Measurements from ENCODE around the gene NDRG2. TPM values are rescaled to one million over a fixed set of nuclear protein-coding genes. Genes with fewer than 3 reads are reported as not detected.
A peak's percentile ranks its signal among the peaks of the same experiment; 100 is the strongest.

The NDRG2 gene
- polyA plus RNA-seq, 1 experiment: 1.0 TPM

DNA sequence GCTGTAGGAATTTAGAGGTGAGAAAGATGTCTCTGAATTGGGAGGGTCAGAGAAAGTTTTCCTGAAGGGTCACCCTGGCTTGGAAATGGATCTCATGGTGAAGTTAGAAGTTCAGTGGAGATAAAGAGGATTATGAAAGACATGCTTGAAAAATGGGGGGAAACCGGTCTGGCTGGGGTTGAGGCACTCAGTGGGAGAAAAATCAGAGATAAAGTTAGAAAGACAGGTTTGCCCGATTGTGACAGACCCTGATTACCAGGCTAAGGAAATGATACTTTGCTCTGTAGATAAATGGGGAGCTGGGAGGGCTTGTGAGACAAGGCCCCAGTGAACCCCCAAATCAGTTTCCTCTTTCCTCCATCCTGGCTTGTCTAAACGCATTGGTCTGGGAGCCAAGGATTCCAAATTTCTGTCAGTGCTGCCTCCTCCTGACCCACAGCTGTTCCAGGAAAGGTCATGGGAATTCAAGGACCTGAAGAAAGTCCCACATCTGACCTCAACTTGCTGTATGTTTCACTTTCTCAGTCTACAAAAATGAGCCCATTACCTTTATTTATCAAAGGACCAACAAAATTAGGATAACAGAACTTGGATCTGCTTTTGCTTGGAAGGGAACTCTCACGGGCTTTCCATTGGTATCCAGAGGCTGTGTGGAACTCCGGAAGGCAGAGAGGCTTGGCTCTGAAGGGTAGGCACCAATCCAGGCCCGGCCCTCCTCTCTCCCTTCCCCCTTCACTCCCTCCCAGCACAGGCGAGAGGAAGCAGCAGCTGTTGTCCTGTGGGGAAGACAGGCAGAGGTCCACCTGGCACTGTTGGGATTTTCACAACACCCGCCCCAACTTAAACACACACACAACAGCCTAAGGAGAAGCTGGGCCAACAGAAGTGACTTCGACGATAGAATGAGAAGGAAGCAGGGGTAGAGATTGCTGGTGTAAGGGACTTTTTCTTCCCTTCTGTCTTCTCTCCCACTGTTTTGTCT is 13.9 kb upstream of the NDRG2 start:
- no peak overlapping the region for H3K4me3 ChIP-seq (ENCODE audit: low read depth, low read length)
- TF ChIP-seq CTCF (IDR thresholded peaks at IDR 0.05; ENCODE audit: low read depth, low read length): no peak
- ChIA-PET CTCF (interaction anchor here (1.1 to 4.0 kb wide), 11 partner anchors 13 to 68 kb away, joined by 3 to 170 read pairs (median 9); no protein-coding TSS in a partner anchor), POLR2A (interaction anchor here (1.0 to 1.2 kb wide), 3 partner anchors 24 to 49 kb away, joined by 3 to 5 read pairs (median 4); no protein-coding TSS in a partner anchor)
- peaks cover 28% of the 10 kb centered on the region for H3K27me3 ChIP-seq (ENCODE audit: control insufficient read depth, insufficient read depth, low read length)
- no peak overlapping the region for H3K27ac ChIP-seq (ENCODE audit: low read depth, low read length)
- peak; percentile 23 for DNase-seq (ENCODE audit: low read depth, low spot score)
- no peaks in the 10 kb centered on the region for H3K9me3 ChIP-seq (ENCODE audit: control insufficient read depth, insufficient read depth, low read length)

DNA sequence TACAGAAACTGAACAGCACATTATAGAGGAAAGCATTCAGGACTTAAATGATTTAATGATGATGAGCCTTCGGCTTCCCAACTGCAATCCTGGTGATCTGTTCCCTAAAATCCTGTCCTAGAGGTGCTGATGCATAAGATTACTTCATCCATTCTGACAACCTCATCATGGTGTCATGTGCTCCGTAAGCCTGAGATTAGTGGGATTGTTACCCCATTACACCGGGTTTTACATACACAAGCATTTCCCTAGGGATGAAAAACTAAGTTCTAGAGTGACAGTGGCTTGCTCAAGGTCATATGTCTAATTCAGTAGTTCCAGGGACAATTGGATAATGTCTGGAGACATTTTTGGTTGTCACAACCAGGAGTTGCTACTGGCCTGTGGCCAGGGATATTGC is 12.3 kb upstream of the NDRG2 start:
- no peak for DNase-seq (ENCODE audit: low read depth, low spot score)
- CTCF ChIA-PET: interaction anchor here (1.0 to 1.1 kb wide), 2 partner anchors 23 to 67 kb away, joined by 3 to 4 read pairs; no protein-coding TSS in a partner anchor
- Histone ChIP-seq H3K9me3 (ENCODE audit: control insufficient read depth, insufficient read depth, low read length) (no peaks in the 10 kb centered on the region), H3K4me3 (ENCODE audit: low read depth, low read length) (no peak overlapping the region), H3K27ac (ENCODE audit: low read depth, low read length) (no peak overlapping the region), H3K27me3 (ENCODE audit: control insufficient read depth, insufficient read depth, low read length) (peaks cover 27% of the 10 kb centered on the region)
- TF ChIP-seq CTCF (IDR thresholded peaks at IDR 0.05; ENCODE audit: low read depth, low read length): no peak
- POLR2A ChIA-PET: no interaction called here

GRCh38 chr14:21036751-21037150 is 11.9 kb upstream of the NDRG2 start:
- POLR2A ChIA-PET: no interaction called here

DNA sequence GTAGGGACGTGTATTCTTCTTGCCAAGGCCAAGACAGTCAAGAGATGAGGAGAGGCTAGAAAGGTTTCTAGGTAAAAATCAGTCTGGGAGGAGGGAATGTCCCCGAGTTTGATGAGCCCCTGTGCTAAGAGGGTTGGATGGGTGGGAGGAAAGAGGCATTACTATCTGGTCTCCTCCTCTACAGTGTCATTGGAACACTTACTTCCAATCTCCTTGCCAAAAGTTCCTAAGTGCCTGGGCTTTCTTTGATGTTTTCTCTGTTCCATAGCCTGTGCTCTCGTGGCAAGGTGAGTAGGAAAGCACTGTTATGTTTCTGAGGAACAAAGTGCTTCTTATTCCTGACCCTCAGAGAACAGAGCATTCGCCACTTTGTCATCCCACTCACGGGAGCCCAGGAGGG is 9.8 kb upstream of the NDRG2 start, which contains the start of gene RNASE13:
TSS of gene RNASE13 (minus strand) at position 101 of the 400 bp plus-strand sequence. CDS start 519 bp downstream, outside the sequence.
- Histone ChIP-seq H3K27ac (ENCODE audit: low read depth, low read length) (no peak within 1 kb of the TSS), H3K4me3 (ENCODE audit: low read depth, low read length) (no peak within 1 kb of the TSS), H3K27me3 (ENCODE audit: control insufficient read depth, insufficient read depth, low read length) (peaks cover 37% of the 10 kb centered on the region), H3K9me3 (ENCODE audit: control insufficient read depth, insufficient read depth, low read length) (no peaks in the 10 kb centered on the region)
- no peak for TF ChIP-seq CTCF (IDR thresholded peaks at IDR 0.05; ENCODE audit: low read depth, low read length)
- DNase-seq (ENCODE audit: low read depth, low spot score): no peak
- POLR2A ChIA-PET: no interaction called here
- CTCF ChIA-PET: interaction anchor here (2.2 kb wide), 1 partner anchor 20 kb away, joined by 15 read pairs; no protein-coding TSS in a partner anchor

More at GRCh38 chr14:21036751-21037150, 11.9 kb upstream of the NDRG2 start:
- H3K9me3 ChIP-seq (ENCODE audit: control insufficient read depth, insufficient read depth, low read length): no peaks in the 10 kb centered on the region
- no peak overlapping the region for H3K4me3 ChIP-seq (ENCODE audit: low read depth, low read length)
- CTCF ChIA-PET: interaction anchor here (1.1 to 2.2 kb wide), 3 partner anchors 22 to 68 kb away, joined by 3 to 15 read pairs (median 5); no protein-coding TSS in a partner anchor
- no peak for DNase-seq (ENCODE audit: low read depth, low spot score)
- no peak overlapping the region for H3K27ac ChIP-seq (ENCODE audit: low read depth, low read length)
- no peak for TF ChIP-seq CTCF (IDR thresholded peaks at IDR 0.05; ENCODE audit: low read depth, low read length)
- peaks cover 26% of the 10 kb centered on the region for H3K27me3 ChIP-seq (ENCODE audit: control insufficient read depth, insufficient read depth, low read length)
